CD14-positive monocyte (primary cell): Measurements from ENCODE around the gene TSNAX. TPM values are rescaled to one million over a fixed set of nuclear protein-coding genes. Genes with fewer than 3 reads are reported as not detected.

Experiments used
- DNase-seq, 3 donors: peaks; one replicate each; pipeline ENCODE4 v3.0.0-alpha.2; 2011 to 2022
- H2AFZ ChIP-seq: 2 replicates; pipeline ENCODE4 v1.6.0; 2012; ENCODE audit warnings: mild to moderate bottlenecking, low read depth, low read length, inconsistent platforms; ENCODE audit not compliant: insufficient read depth, poor library complexity, severe bottlenecking
- H3K27ac ChIP-seq, 2 donors: 1 replicate in 1 of 2; 2 replicates in 1 of 2; pipeline ENCODE4 v1.5.1; 2012 to 2013; ENCODE audit warnings: low read length in 2 of 2, control low read depth in 1 of 2, inconsistent platforms in 1 of 2, low read depth in 1 of 2, mild to moderate bottlenecking in 1 of 2
- H3K27me3 ChIP-seq, 2 donors: one replicate each; pipeline versions ENCODE4 v1.6.0 to v1.6.1; 2011 to 2013; ENCODE audit warnings: low read length in 2 of 2; ENCODE audit not compliant: control insufficient read depth in 2 of 2, insufficient read depth in 2 of 2
- H3K36me3 ChIP-seq, 2 donors: replicated peaks in 1 of 2; 1 replicate in 1 of 2; 2 replicates in 1 of 2; pipeline versions ENCODE4 v1.5.1 to v1.6.1; 2012 to 2013; ENCODE audit warnings: low read length in 2 of 2, control low read depth in 1 of 2, inconsistent platforms in 1 of 2, mild to moderate bottlenecking in 1 of 2; ENCODE audit not compliant: insufficient read depth in 2 of 2, control insufficient read depth in 1 of 2
- H3K4me1 ChIP-seq, 2 donors: 1 replicate in 1 of 2; 2 replicates in 1 of 2; pipeline versions ENCODE4 v1.5.1 to v1.6.1; 2012 to 2013; ENCODE audit warnings: low read length in 2 of 2, control low read depth in 1 of 2, inconsistent platforms in 1 of 2, mild to moderate bottlenecking in 1 of 2, moderate library complexity in 1 of 2; ENCODE audit not compliant: insufficient read depth in 2 of 2, control insufficient read depth in 1 of 2
- H3K4me2 ChIP-seq: replicated peaks from 2 replicates; pipeline ENCODE3; 2012; ENCODE audit warnings: low read length, moderate library complexity, mild to moderate bottlenecking; ENCODE audit not compliant: poor library complexity, severe bottlenecking; ENCODE audit errors: extremely low read depth
- H3K4me3 ChIP-seq, 3 experiments: fragments of 200-600 bp in 1 of 3; sonication (generic) in 1 of 3; replicated peaks in 1 of 3; 1 replicate in 2 of 3; 2 replicates in 1 of 3; pipeline ENCODE4 v1.5.1; 2011 to 2013; ENCODE audit warnings: low read length in 3 of 3, mild to moderate bottlenecking in 3 of 3, control low read depth in 2 of 3, low read depth in 2 of 3, inconsistent platforms in 1 of 3, moderate library complexity in 1 of 3
- H3K79me2 ChIP-seq: 2 replicates; pipeline ENCODE4 v1.6.0; 2012; ENCODE audit warnings: mild to moderate bottlenecking, control low read depth, inconsistent platforms, low read length, moderate library complexity; ENCODE audit not compliant: insufficient read depth
- H3K9ac ChIP-seq: 2 replicates; pipeline ENCODE4 v1.6.0; 2017; ENCODE audit warnings: low read length, mild to moderate bottlenecking; ENCODE audit not compliant: insufficient read depth, poor library complexity, severe bottlenecking
- H3K9me3 ChIP-seq, 2 donors: replicated peaks in 1 of 2; 1 replicate in 1 of 2; 2 replicates in 1 of 2; pipeline versions ENCODE4 v1.5.1 to v1.6.1; 2012 to 2013; ENCODE audit warnings: low read length in 2 of 2, control low read depth in 1 of 2; ENCODE audit not compliant: control insufficient read depth in 1 of 2, insufficient read depth in 1 of 2
- H4K20me1 ChIP-seq: 2 replicates; pipeline ENCODE4 v1.6.0; 2012; ENCODE audit warnings: mild to moderate bottlenecking, low read length, control low read depth, moderate library complexity; ENCODE audit not compliant: insufficient read depth
- H3K27ac Mint-ChIP-seq, 7 donors: one replicate each; pipeline ENCODE4 v1.8.0; 2020; ENCODE audit warnings: mild to moderate bottlenecking in 7 of 7, mixed read lengths in 7 of 7, moderate library complexity in 6 of 7, inconsistent platforms in 2 of 7
- H3K27me3 Mint-ChIP-seq, 3 donors: one replicate each; pipeline ENCODE4 v1.8.0; 2021 to 2022; ENCODE audit warnings: low read depth in 3 of 3, mild to moderate bottlenecking in 3 of 3, mixed read lengths in 3 of 3, moderate library complexity in 3 of 3, inconsistent platforms in 1 of 3
- H3K36me3 Mint-ChIP-seq, 2 donors: one replicate each; pipeline ENCODE4 v1.8.0; 2020; ENCODE audit warnings: mixed read lengths in 2 of 2, inconsistent platforms in 1 of 2, mild to moderate bottlenecking in 1 of 2
- H3K4me1 Mint-ChIP-seq: one replicate; pipeline ENCODE4 v1.8.0; 2020; ENCODE audit warnings: mild to moderate bottlenecking, mixed read lengths
- H3K4me3 Mint-ChIP-seq, 2 donors: one replicate each; pipeline ENCODE4 v1.8.0; 2020; ENCODE audit warnings: mild to moderate bottlenecking in 2 of 2, mixed read lengths in 2 of 2, moderate library complexity in 1 of 2
- H3K9me3 Mint-ChIP-seq, 7 donors: one replicate each; pipeline ENCODE4 v1.8.0; 2020 to 2022; ENCODE audit warnings: mixed read lengths in 7 of 7, mild to moderate bottlenecking in 6 of 7, moderate library complexity in 6 of 7, inconsistent platforms in 2 of 7
- CTCF ChIP-seq: fragments of 200-600 bp; IDR thresholded peaks from one replicate; pipeline ENCODE4 v1.8.0; 2022; ENCODE audit warnings: antibody characterized with exemption, mild to moderate bottlenecking
- WGBS: methylation state at CpG from one replicate; pipeline ENCODE4 v1.1.5; 2013; ENCODE audit warnings: missing lambda C conversion rate; ENCODE audit not compliant: insufficient coverage; 5-methylcytosine and 5-hydroxymethylcytosine counted together
- intact Hi-C, 2 donors: fragments of 100-400 bp; cut with micrococcal nuclease; formaldehyde crosslinking; loops; one replicate each; pipeline versions ENCODE4 v1.15.0 to v1.15.1; 2023
- polyA plus RNA-seq, 3 donors: library from polyadenylated mRNA; depleted of rRNA in 1 of 3; unstranded in 2 of 3; stranded (reverse) in 1 of 3; fragments of 300-500 nt in 2 of 3; fragments of >200 nt in 1 of 3; fragmentation: Illumina TruSeq in 2 of 3; gene quantifications; 1 replicate in 2 of 3; 2 replicates in 1 of 3; pipeline ENCODE4 v1.2.3, GENCODE V29; 2012 to 2021

Gene TSNAX
- polyA plus RNA-seq, 3 donors = 15.6 to 86.9 (median 82.0) TPM

GRCh38 chr1:231606712-231607111 is 78.2 kb downstream of the TSNAX start:
- TF ChIP-seq CTCF = no peak
- intact Hi-C loops = no loop called here
- WGBS = no CpG with 5 or more reads among the region's 4 CpGs

GRCh38 chr1:231610388-231610787 is 81.9 kb downstream of the TSNAX start:
- Mint-ChIP-seq H3K27me3 (no peaks in the 10 kb centered on the region), H3K4me3 (no peak overlapping the region), H3K36me3 (no peaks in the 10 kb centered on the region), H3K27ac (peak overlapping the region; percentile 64 to 87 (median 80)), H3K4me1 (peaks cover 90% of the 10 kb centered on the region), H3K9me3 (peaks cover 0 to 7% (median 4%) of the 10 kb centered on the region in 7 donors)
- H3K4me1 ChIP-seq = peaks cover 77 to 85% of the 10 kb centered on the region in 2 donors
- H3K9me3 ChIP-seq = no peaks in the 10 kb centered on the region
- TF ChIP-seq CTCF = no peak
- no peak overlapping the region for H3K9ac ChIP-seq
- peak overlapping the region; percentile 23 to 45 for H3K27ac ChIP-seq
- peak in 2 of 3 donors; percentile 31 to 33 for DNase-seq
- intact Hi-C loops = no loop called here
- H4K20me1 ChIP-seq = no peaks in the 10 kb centered on the region
- H3K36me3 ChIP-seq = no peaks in the 10 kb centered on the region
- H3K79me2 ChIP-seq = no peaks in the 10 kb centered on the region
- no peak overlapping the region for H3K4me3 ChIP-seq
- no CpG with 5 or more reads among the region's 2 CpGs for WGBS
- H3K4me2 ChIP-seq = no peak overlapping the region
- H3K27me3 ChIP-seq = no peaks in the 10 kb centered on the region
- H2AFZ ChIP-seq = no peak overlapping the region

More at GRCh38 chr1:231606712-231607111, 78.2 kb downstream of the TSNAX start:
- Mint-ChIP-seq H3K9me3 (peaks cover 0 to 2% (median 0%) of the 10 kb centered on the region in 7 donors), H3K27me3 (peaks cover 0 to 4% (median 1%) of the 10 kb centered on the region in 3 donors), H3K4me3 (no peak overlapping the region), H3K4me1 (peaks cover 62% of the 10 kb centered on the region), H3K27ac (peak overlapping the region in 1 of 7 donors; percentile 10), H3K36me3 (no peaks in the 10 kb centered on the region)
- no peak overlapping the region for H3K27ac ChIP-seq
- no peaks in the 10 kb centered on the region for H3K36me3 ChIP-seq
- no peak for DNase-seq
- no peak overlapping the region for H3K9ac ChIP-seq
- H4K20me1 ChIP-seq = no peaks in the 10 kb centered on the region
- H3K27me3 ChIP-seq = no peaks in the 10 kb centered on the region
- H3K9me3 ChIP-seq = no peaks in the 10 kb centered on the region
- no peaks in the 10 kb centered on the region for H3K79me2 ChIP-seq
- no peak overlapping the region for H3K4me3 ChIP-seq
- H3K4me1 ChIP-seq = peaks cover 52 to 58% of the 10 kb centered on the region in 2 donors
- no peak overlapping the region for H2AFZ ChIP-seq
- no peak overlapping the region for H3K4me2 ChIP-seq
